Skeletal muscle satellite cell (primary cell): Measurements from ENCODE around the gene SLC22A7. TPM values are rescaled to one million over a fixed set of nuclear protein-coding genes. Genes with fewer than 3 reads are reported as not detected.

Experiments used
- H3K27me3 ChIP-seq: 2 replicates; pipeline ENCODE4 v1.7.0; 2013; ENCODE audit warnings: low read length; ENCODE audit not compliant: control insufficient read depth, insufficient read depth
- H3K36me3 ChIP-seq: 2 replicates; pipeline ENCODE4 v1.7.0; 2013; ENCODE audit warnings: mild to moderate bottlenecking, control low read depth, low read length; ENCODE audit not compliant: insufficient read depth
- H3K4me1 ChIP-seq: 2 replicates; pipeline ENCODE4 v1.7.0; 2013; ENCODE audit warnings: low read length; ENCODE audit not compliant: control insufficient read depth, insufficient read depth
- H3K4me2 ChIP-seq: 2 replicates; pipeline ENCODE4 v1.7.0; 2013; ENCODE audit warnings: mild to moderate bottlenecking, low read length
- H3K4me3 ChIP-seq: 2 replicates; pipeline ENCODE4 v1.7.0; 2013; ENCODE audit warnings: low read length
- H3K9ac ChIP-seq: 2 replicates; pipeline ENCODE4 v1.7.0; 2013; ENCODE audit warnings: mild to moderate bottlenecking, low read depth, low read length, moderate library complexity
- H3K9me3 ChIP-seq: replicated peaks from 2 replicates; pipeline ENCODE4 v1.7.0; 2013; ENCODE audit warnings: mild to moderate bottlenecking, control low read depth, low read length
- total RNA-seq: library from RNA; depleted of rRNA; stranded (reverse); fragments of >200 nt; gene quantifications from 2 replicates; pipeline ENCODE4 v1.2.3, GENCODE V29; 2012; rRNA removed

Gene SLC22A7
- total RNA-seq: not detected in 2 replicates

DNA sequence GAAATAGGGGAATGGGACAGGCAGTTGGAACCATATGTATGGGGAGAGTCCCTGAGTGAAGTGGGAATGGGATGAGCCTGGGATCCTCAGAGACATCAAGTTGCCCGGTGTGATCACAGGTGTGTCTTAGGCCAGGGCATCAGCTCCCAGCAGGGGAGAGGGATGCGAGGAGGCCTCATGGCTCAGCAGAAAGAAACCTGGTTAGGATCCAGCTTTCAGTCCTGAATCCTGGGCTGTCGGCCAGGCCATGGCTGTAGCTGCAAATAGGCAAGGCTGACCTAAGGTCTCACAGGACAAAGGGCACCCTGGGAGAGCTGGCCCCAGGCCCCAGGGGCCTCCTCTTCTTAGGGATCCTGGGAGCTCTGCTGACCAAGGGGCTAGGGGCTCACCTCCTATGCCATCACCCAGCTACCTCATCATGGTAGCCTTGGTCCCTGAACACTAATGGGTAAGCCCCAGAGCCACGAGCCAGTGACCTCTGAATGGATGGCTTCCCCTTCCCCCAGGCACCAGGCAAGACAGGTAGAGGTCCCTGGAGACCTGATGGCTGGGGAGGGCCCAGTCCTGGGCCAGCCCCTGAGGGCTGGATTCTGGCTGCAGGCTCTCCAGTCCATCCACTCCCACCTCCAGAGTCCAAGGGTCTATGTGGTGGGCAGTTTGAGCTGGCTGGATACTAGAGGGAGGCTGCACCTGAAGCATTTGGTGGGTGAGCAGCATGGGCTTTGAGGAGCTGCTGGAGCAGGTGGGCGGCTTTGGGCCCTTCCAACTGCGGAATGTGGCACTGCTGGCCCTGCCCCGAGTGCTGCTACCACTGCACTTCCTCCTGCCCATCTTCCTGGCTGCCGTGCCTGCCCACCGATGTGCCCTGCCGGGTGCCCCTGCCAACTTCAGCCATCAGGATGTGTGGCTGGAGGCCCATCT, at the start of gene SLC22A7:
SLC22A7 (plus strand) TSS at position 617 of the 921 bp plus-strand sequence; CDS start at position 716, 99 bp downstream.
- Histone ChIP-seq H3K9ac (no peak within 1 kb of the TSS), H3K4me3 (no peak within 1 kb of the TSS), H3K36me3 (no peaks in the 10 kb centered on the region), H3K4me1 (no peaks in the 10 kb centered on the region), H3K9me3 (no peaks in the 10 kb centered on the region), H3K4me2 (no peak within 1 kb of the TSS), H3K27me3 (peaks cover 73% of the 10 kb centered on the region)

DNA sequence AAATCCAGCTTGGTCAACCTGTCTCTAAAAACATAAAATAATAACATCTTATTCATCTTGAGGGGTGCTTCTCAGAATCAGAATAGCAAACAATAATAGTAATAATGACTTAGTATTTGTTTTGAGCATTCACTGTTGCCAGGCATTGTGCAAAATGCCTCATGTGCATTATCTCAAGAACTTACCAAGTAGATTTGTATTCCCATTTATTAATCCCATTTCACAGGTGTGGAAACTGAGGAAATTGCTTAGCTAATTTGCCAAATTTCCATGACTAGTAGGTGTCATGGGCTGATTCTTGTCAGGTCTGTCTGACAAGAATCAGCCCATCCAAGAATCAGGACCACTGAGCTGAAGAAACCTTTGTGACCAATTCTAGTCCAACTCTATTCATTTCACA, 49.3 kb upstream of the SLC22A7 start:
- Histone ChIP-seq H3K9ac (no peak overlapping the region), H3K27me3 (peaks cover 69% of the 10 kb centered on the region), H3K4me1 (peaks cover 9% of the 10 kb centered on the region), H3K36me3 (no peaks in the 10 kb centered on the region), H3K4me3 (no peak overlapping the region), H3K9me3 (no peaks in the 10 kb centered on the region), H3K4me2 (no peak overlapping the region)

GRCh38 chr6:43250992-43251373, 47.1 kb upstream of the SLC22A7 start:
- no peak overlapping the region for H3K4me3 ChIP-seq
- H3K27me3 ChIP-seq: peaks cover 54% of the 10 kb centered on the region
- no peaks in the 10 kb centered on the region for H3K36me3 ChIP-seq
- H3K4me1 ChIP-seq: peaks cover 9% of the 10 kb centered on the region
- H3K4me2 ChIP-seq: no peak overlapping the region
- no peaks in the 10 kb centered on the region for H3K9me3 ChIP-seq
- H3K9ac ChIP-seq: no peak overlapping the region

DNA sequence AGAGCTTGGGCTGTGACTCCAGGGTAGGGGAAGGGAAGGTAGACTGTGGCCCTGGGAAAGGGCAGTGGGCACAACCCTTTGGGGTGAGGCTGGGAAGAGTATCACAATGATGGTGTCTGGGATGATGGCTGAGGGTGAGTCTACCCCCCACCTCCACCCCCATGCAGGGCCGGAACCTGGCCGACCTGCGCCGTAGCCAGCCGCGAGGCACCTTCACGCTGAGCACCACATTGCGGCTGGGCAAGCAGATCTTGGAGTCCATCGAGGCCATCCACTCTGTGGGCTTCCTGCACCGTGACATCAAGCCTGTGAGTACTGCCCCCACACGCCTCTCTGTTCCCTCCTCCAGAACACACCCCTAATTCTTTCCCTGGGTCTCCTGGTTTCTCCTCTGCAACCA, 44.7 kb upstream of the SLC22A7 start:
- Histone ChIP-seq H3K36me3 (no peaks in the 10 kb centered on the region), H3K27me3 (peaks cover 59% of the 10 kb centered on the region)

DNA sequence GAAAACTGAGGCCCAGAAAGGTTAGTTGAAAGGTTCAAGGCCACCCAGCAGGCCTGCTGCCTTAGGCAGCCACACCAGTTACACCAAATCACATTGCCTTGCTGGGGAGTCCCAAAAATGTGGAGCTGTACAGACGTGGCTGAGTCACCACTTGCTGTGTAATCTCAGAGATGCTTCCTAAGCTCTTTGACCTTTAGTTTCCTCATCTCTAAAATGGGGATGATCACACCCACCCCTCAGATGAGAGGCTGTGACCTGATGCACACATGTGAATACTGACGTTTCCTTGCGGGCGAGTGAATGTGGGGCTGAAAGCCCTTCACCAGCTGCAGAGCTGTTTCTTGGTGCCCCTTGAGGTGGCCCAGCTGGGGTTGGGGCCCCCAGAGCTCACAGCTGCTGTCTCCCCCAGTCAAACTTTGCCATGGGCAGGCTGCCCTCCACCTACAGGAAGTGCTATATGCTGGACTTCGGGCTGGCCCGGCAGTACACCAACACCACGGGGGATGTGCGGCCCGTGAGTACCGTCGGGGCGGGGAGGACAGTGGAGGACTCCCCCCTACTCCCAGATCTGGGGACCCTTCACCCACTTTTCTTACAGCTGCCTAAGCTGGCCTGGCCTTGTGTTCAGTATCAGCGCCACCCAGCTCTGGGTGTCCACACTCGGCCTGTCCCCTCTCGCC, 43.8 kb upstream of the SLC22A7 start:
- Histone ChIP-seq H3K9ac (no peak overlapping the region), H3K9me3 (no peaks in the 10 kb centered on the region), H3K4me3 (no peak overlapping the region), H3K27me3 (peaks cover 52% of the 10 kb centered on the region), H3K36me3 (no peaks in the 10 kb centered on the region), H3K4me1 (no peaks in the 10 kb centered on the region), H3K4me2 (no peak overlapping the region)

More for the DNA sequence above, 44.7 kb upstream of the SLC22A7 start:
- Histone ChIP-seq H3K4me1 (no peaks in the 10 kb centered on the region), H3K4me2 (no peak overlapping the region), H3K9me3 (no peaks in the 10 kb centered on the region), H3K4me3 (no peak overlapping the region), H3K9ac (no peak overlapping the region)

GRCh38 chr6:43254846-43255245, 43.2 kb upstream of the SLC22A7 start:
- Histone ChIP-seq H3K27me3 (peaks cover 52% of the 10 kb centered on the region), H3K4me2 (no peak overlapping the region), H3K4me1 (no peaks in the 10 kb centered on the region), H3K4me3 (no peak overlapping the region), H3K36me3 (no peaks in the 10 kb centered on the region), H3K9me3 (no peaks in the 10 kb centered on the region), H3K9ac (no peak overlapping the region)

DNA sequence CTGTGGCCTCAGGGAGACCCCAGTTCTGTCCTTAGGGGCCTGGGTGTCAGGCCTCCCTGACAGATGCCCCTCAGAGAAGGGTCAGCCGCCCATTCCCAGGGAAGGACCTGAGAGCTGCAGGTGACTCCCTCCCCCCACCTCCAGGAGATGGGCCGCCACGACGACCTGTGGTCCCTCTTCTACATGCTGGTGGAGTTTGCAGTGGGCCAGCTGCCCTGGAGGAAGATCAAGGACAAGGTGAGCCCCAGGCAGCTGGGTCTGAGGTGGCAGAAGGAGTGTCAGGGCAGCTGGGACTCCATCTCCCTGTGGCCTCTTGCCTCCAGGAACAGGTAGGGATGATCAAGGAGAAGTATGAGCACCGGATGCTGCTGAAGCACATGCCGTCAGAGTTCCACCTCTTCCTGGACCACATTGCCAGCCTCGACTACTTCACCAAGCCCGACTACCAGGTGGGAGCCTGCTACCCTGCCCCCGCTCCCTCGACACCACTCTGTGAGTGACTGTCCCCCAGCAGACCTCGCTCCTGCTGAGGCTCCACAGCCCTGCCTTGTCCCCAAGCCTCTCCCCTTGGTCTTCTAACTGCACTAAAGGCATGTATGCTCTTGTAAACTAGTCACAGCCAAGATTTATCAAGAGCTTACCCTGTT, 42.5 kb upstream of the SLC22A7 start:
- Histone ChIP-seq H3K27me3 (peaks cover 55% of the 10 kb centered on the region), H3K4me1 (no peaks in the 10 kb centered on the region), H3K36me3 (no peaks in the 10 kb centered on the region), H3K4me2 (no peak overlapping the region), H3K9me3 (no peaks in the 10 kb centered on the region), H3K9ac (no peak overlapping the region), H3K4me3 (no peak overlapping the region)

GRCh38 chr6:43256670-43257366, 41.2 kb upstream of the SLC22A7 start:
- no peak overlapping the region for H3K9ac ChIP-seq
- no peaks in the 10 kb centered on the region for H3K9me3 ChIP-seq
- peaks cover 46% of the 10 kb centered on the region for H3K27me3 ChIP-seq
- no peaks in the 10 kb centered on the region for H3K36me3 ChIP-seq
- H3K4me3 ChIP-seq: no peak overlapping the region
- H3K4me1 ChIP-seq: no peaks in the 10 kb centered on the region
- no peak overlapping the region for H3K4me2 ChIP-seq

GRCh38 chr6:43257367-43258145, 40.5 kb upstream of the SLC22A7 start:
- no peaks in the 10 kb centered on the region for H3K36me3 ChIP-seq
- H3K9ac ChIP-seq: no peak overlapping the region
- no peaks in the 10 kb centered on the region for H3K4me1 ChIP-seq
- no peak overlapping the region for H3K4me2 ChIP-seq
- H3K4me3 ChIP-seq: no peak overlapping the region
- peaks cover 43% of the 10 kb centered on the region for H3K27me3 ChIP-seq
- no peaks in the 10 kb centered on the region for H3K9me3 ChIP-seq

- Histone ChIP-seq H3K27me3 (peaks cover 37% of the 10 kb centered on the region), H3K4me3 (no peak overlapping the region), H3K4me1 (no peaks in the 10 kb centered on the region), H3K9ac (no peak overlapping the region), H3K9me3 (no peaks in the 10 kb centered on the region), H3K4me2 (no peak overlapping the region), H3K36me3 (no peaks in the 10 kb centered on the region)
Observed at GRCh38 chr6:43258180-43258579, 39.9 kb upstream of the SLC22A7 start.
